Endothelial cell of umbilical vein (primary cell): ENCODE measurements around the gene GDF11. TPM values are rescaled to one million over a fixed set of nuclear protein-coding genes. Genes with fewer than 3 reads are reported as not detected.

Experiments
- BruUV-seq: library from RNA; stranded (reverse); fragments of 400-500 nt; replicated peaks from 2 replicates; lab custom pipeline; 2021; lab: Mats Ljungman, UMichigan
- CTCF ChIA-PET: fragments of 300-600, 350-600 bp; sonication (Branson Sonifier 250); formaldehyde crosslinking; loops from one replicate; lab custom pipeline; 2021; ENCODE audit warnings: antibody characterized with exemption, inconsistent platforms; lab: Charles Lee
- POLR2A ChIA-PET: fragments of 300-600, 350-600 bp; sonication (Branson Sonifier 250); formaldehyde crosslinking; loops from one replicate; lab custom pipeline; 2021; ENCODE audit warnings: antibody characterized with exemption, inconsistent platforms; lab: Charles Lee
- DNase-seq: peaks from one replicate; pipeline ENCODE4 v3.0.0-alpha.2; 2011; ENCODE audit warnings: low read depth, low spot score
- FAIRE-seq: peaks from 2 replicates; lab custom pipeline; 2011; peaks lifted over from hg19 to GRCh38; lab: Jason Lieb, UNC
- H2AFZ ChIP-seq: 2 replicates; pipeline ENCODE4 v1.6.0; 2012; ENCODE audit warnings: low read depth, low read length, control low read depth, inconsistent platforms
- H3K27ac ChIP-seq: 2 replicates; pipeline ENCODE4 v1.5.1; 2011; ENCODE audit warnings: low read depth, mild to moderate bottlenecking, control low read depth, low read length, moderate library complexity; ENCODE audit not compliant: insufficient read depth
- H3K27me3 ChIP-seq, 2 experiments: 2 replicates each; pipeline versions ENCODE4 v1.6.0 to v1.6.1; 2011; ENCODE audit warnings: low read length in 2 of 2, mixed read lengths in 1 of 2; ENCODE audit not compliant: control insufficient read depth in 2 of 2, insufficient read depth in 2 of 2
- H3K36me3 ChIP-seq, 2 experiments: 2 replicates in 1 of 2; 3 replicates in 1 of 2; pipeline ENCODE4 v1.5.1; 2011; ENCODE audit warnings: low read length in 2 of 2, mild to moderate bottlenecking in 1 of 2, moderate library complexity in 1 of 2; ENCODE audit not compliant: control insufficient read depth in 2 of 2, insufficient read depth in 2 of 2; ENCODE audit errors: extremely low read depth in 1 of 2
- H3K4me1 ChIP-seq: 3 replicates; pipeline ENCODE4 v1.5.1; 2011; ENCODE audit warnings: mild to moderate bottlenecking, low read length; ENCODE audit not compliant: control insufficient read depth, insufficient read depth; ENCODE audit errors: extremely low read depth
- H3K4me2 ChIP-seq: 2 replicates; pipeline ENCODE4 v1.6.1; 2011; ENCODE audit warnings: low read length, control low read depth, mixed read lengths; ENCODE audit not compliant: insufficient read depth
- H3K4me3 ChIP-seq, 3 experiments: fragments of 200-600 bp in 1 of 3; sonication (generic), shearing (Covaris generic) in 1 of 3; replicated peaks in 1 of 3; 2 replicates each; pipeline ENCODE4 v1.5.1; 2011 to 2016; ENCODE audit warnings: control low read depth in 3 of 3, low read length in 3 of 3, mild to moderate bottlenecking in 2 of 3, inconsistent platforms in 1 of 3, low read depth in 1 of 3, moderate library complexity in 1 of 3; ENCODE audit not compliant: insufficient read depth in 1 of 3
- H3K79me2 ChIP-seq: 2 replicates; pipeline ENCODE4 v1.6.0; 2012; ENCODE audit warnings: low read length, inconsistent platforms; ENCODE audit not compliant: control insufficient read depth, insufficient read depth
- H3K9ac ChIP-seq: replicated peaks from 2 replicates; pipeline ENCODE3; 2011; ENCODE audit warnings: low read length, control low read depth; ENCODE audit not compliant: insufficient read depth; ENCODE audit errors: extremely low read depth
- H3K9me1 ChIP-seq: replicated peaks from 3 replicates; pipeline ENCODE4 v1.6.0; 2011; ENCODE audit warnings: mild to moderate bottlenecking, low read length; ENCODE audit not compliant: control insufficient read depth, insufficient read depth; ENCODE audit errors: extremely low read depth
- H3K9me3 ChIP-seq: replicated peaks from 2 replicates; pipeline ENCODE4 v1.5.1; 2012; ENCODE audit warnings: low read length, inconsistent platforms; ENCODE audit not compliant: control insufficient read depth, insufficient read depth
- H4K20me1 ChIP-seq: replicated peaks from 2 replicates; pipeline ENCODE3; 2011; ENCODE audit warnings: mild to moderate bottlenecking, low read length; ENCODE audit not compliant: control insufficient read depth, insufficient read depth; ENCODE audit errors: extremely low read depth
- EZH2 ChIP-seq: IDR thresholded peaks from 2 replicates; pipeline ENCODE4 v1.6.1; 2012; ENCODE audit warnings: borderline replicate concordance, low read depth, mild to moderate bottlenecking, moderate library complexity, low read length, inconsistent platforms; ENCODE audit not compliant: severe bottlenecking
- FOS ChIP-seq: IDR thresholded peaks from 2 replicates; pipeline ENCODE4 v1.6.1; 2011; ENCODE audit warnings: mild to moderate bottlenecking, low read length, moderate library complexity, borderline replicate concordance; ENCODE audit not compliant: insufficient read depth
- MYC ChIP-seq: IDR thresholded peaks from one replicate; pipeline ENCODE4 v1.6.1; 2011; ENCODE audit warnings: mild to moderate bottlenecking, low read depth, low read length
- POLR2A ChIP-seq: IDR thresholded peaks from 2 replicates; pipeline ENCODE4 v1.6.1; 2012; ENCODE audit warnings: low read depth, mild to moderate bottlenecking, control low read depth, low read length
- POLR2AphosphoS5 ChIP-seq: IDR thresholded peaks from 2 replicates; pipeline ENCODE4 v1.6.1; 2012; ENCODE audit warnings: low read depth, mild to moderate bottlenecking, control low read depth, low read length, moderate library complexity; ENCODE audit not compliant: insufficient read depth
- dilution Hi-C: fragments of 300-500 bp; cut with MboI; formaldehyde crosslinking; loops from one replicate; pipeline ENCODE4 v1.15.0; 2019; ENCODE audit warnings: low sequenced_read_pairs; ENCODE audit not compliant: extremely low pct_ligation_motif_present
- intact Hi-C: fragments of 100-400 bp; cut with micrococcal nuclease; formaldehyde crosslinking; loops from one replicate; pipeline ENCODE4 v1.10.0; 2022
- polyA plus RNA-seq, 4 experiments: library from polyadenylated mRNA; depleted of rRNA in 3 of 4; stranded (reverse) in 3 of 4; unstranded in 1 of 4; fragments of >200 nt; gene quantifications; 2 replicates each; pipeline versions ENCODE4 v1.2.1 to v1.2.3, GENCODE V29; 2011 to 2012; ENCODE audit warnings: missing spikeins in 1 of 4
- total RNA-seq: library from RNA; stranded (reverse); gene quantifications from 2 replicates; pipeline ENCODE4 v1.2.3, GENCODE V29; 2021
- TF ChIP-seq, protein P1 (sequence below), 2 donors: IDR thresholded peaks; 1 replicate in 1 of 2; 2 replicates in 1 of 2; pipeline ENCODE4 v1.5.1; 2011; ENCODE audit warnings: low read length in 2 of 2, mild to moderate bottlenecking in 2 of 2, moderate library complexity in 2 of 2, control low read depth in 1 of 2, inconsistent platforms in 1 of 2, low read depth in 1 of 2; ENCODE audit not compliant: insufficient read depth in 1 of 2; ENCODE audit errors: extremely low read depth in 1 of 2
- TF ChIP-seq, protein P2 (sequence below): IDR thresholded peaks from 2 replicates; pipeline ENCODE4 v1.6.1; 2011; ENCODE audit not compliant: insufficient read depth, insufficient read length

GDF11 gene
- total and polyA plus RNA-seq, 2 donors (not counting 3 experiments of a cell fraction or from before 2014, with no cell fraction given) = 10.0 to 18.7 TPM

DNA sequence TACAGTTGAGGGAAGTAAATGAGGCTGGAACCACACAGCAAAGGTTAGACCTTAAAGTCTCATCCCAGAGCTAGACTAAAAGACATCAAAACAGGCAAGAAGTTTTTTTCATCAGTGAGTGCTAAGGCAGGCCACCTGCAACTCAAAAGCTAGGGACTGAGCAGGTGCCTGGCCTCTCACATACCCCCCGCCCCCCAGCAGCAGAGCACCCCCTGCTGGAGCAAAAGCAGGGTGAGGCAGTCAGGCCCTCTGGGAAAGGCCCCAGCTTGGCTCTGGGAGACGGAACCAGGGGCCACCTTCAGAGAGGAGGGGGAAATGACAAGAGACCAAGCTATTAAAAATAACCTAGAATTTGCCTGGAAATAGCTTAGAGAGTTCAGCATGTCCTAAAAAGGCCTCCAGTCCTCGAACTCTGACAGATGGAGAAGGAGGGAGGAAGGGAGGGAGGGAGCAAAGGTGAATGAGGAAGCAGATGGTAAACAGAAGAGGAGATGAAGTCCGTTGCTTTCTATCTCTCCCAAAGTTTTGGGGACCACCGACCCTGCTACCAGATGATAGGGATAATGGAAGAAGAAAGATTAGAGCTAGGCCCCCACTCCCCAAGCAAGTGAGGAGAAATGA, 37.0 kb upstream of the GDF11 start:
- no TSS peak for BruUV-seq
- Histone ChIP-seq H3K9me3 (no peaks in the 10 kb centered on the region), H4K20me1 (no peaks in the 10 kb centered on the region), H3K27me3 (peaks cover 35 to 37% of the 10 kb centered on the region in 2 experiments), H3K4me1 (no peaks in the 10 kb centered on the region), H3K27ac (no peak overlapping the region), H3K9me1 (no peaks in the 10 kb centered on the region), H3K9ac (no peak overlapping the region), H3K79me2 (no peaks in the 10 kb centered on the region), H3K4me2 (no peak overlapping the region), H2AFZ (no peak overlapping the region), H3K4me3 (no peak overlapping the region), H3K36me3 (no peaks in the 10 kb centered on the region)
- intact Hi-C loops (no loop called here), dilution Hi-C loops (no loop called here)
- DNase-seq (no peak), FAIRE-seq (no peak)
- CTCF ChIA-PET = interaction anchor here (0.6 to 2.0 kb wide), 6 partner anchors 12 to 62 kb away, joined by 3 to 8 read pairs (median 6); a partner anchor contains a TSS
- TF ChIP-seq POLR2A = no peak
- TF ChIP-seq, protein P1, sequence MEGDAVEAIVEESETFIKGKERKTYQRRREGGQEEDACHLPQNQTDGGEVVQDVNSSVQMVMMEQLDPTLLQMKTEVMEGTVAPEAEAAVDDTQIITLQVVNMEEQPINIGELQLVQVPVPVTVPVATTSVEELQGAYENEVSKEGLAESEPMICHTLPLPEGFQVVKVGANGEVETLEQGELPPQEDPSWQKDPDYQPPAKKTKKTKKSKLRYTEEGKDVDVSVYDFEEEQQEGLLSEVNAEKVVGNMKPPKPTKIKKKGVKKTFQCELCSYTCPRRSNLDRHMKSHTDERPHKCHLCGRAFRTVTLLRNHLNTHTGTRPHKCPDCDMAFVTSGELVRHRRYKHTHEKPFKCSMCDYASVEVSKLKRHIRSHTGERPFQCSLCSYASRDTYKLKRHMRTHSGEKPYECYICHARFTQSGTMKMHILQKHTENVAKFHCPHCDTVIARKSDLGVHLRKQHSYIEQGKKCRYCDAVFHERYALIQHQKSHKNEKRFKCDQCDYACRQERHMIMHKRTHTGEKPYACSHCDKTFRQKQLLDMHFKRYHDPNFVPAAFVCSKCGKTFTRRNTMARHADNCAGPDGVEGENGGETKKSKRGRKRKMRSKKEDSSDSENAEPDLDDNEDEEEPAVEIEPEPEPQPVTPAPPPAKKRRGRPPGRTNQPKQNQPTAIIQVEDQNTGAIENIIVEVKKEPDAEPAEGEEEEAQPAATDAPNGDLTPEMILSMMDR (IDR thresholded peaks at IDR 0.05; ENCODE audit: extremely low read depth in 1 of 2, insufficient read depth in 1 of 2, low read depth in 1 of 2, low read length in 2 of 2) = peak; percentile 18 to 31
- POLR2A ChIA-PET = no interaction called here

DNA sequence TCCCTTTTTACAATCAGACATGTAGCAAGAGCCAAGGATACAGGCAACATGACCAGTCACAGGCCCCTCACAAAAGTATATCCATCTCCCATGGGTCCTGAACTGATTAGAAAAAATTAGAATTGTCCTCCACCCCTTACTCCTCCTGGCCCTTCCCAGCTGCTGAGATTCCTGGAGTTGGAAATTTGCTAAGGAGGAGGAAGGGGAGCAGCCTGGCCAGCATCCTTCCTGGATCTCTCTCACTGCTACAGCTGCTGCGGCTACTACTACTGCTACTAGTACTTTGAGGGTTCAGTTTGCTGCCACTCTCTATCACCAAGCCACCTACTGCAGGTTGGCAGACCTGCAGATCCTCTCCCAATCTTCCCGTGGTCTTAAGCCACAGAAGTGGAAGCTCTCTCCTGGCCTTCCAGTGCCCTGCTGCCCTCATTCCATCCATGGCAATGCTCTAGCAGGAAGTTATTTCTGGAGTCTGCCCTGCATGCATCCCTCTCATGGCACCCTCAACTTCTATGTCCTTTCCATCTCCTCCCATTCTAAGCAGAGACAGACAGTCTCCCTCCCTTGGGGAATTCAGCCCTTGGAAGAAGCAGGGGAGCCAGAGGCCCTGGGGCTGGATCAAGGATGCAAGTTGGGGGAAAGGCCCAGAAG, 36.2 kb upstream of the GDF11 start:
- dilution Hi-C loops = no loop called here
- ChIA-PET CTCF (interaction anchor here (0.6 to 2.0 kb wide), 7 partner anchors 9 to 63 kb away, joined by 3 to 8 read pairs (median 5); partner anchors contain the start of gene BLOC1S1), POLR2A (no interaction called here)
- H4K20me1 ChIP-seq = no peaks in the 10 kb centered on the region
- H3K27ac ChIP-seq = no peak overlapping the region
- DNase-seq (no peak), FAIRE-seq (no peak)
- no TSS peak for BruUV-seq
- no peaks in the 10 kb centered on the region for H3K79me2 ChIP-seq
- no peaks in the 10 kb centered on the region for H3K9me1 ChIP-seq
- H3K9ac ChIP-seq = no peak overlapping the region
- TF ChIP-seq EZH2 (peak; percentile 23), MYC (no peak), POLR2A (no peak), FOS (no peak), POLR2AphosphoS5 (no peak)
- TF ChIP-seq, protein P2, sequence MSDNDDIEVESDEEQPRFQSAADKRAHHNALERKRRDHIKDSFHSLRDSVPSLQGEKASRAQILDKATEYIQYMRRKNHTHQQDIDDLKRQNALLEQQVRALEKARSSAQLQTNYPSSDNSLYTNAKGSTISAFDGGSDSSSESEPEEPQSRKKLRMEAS = no peak
- TF ChIP-seq, protein P1 (IDR thresholded peaks at IDR 0.05; ENCODE audit: extremely low read depth in 1 of 2, insufficient read depth in 1 of 2, low read depth in 1 of 2, low read length in 2 of 2) = no peak
- no peak overlapping the region for H2AFZ ChIP-seq
- peaks cover 38% of the 10 kb centered on the region in 2 experiments for H3K27me3 ChIP-seq
- H3K4me1 ChIP-seq = no peaks in the 10 kb centered on the region
- intact Hi-C loops = no loop called here
- no peak overlapping the region for H3K4me3 ChIP-seq
- no peaks in the 10 kb centered on the region for H3K36me3 ChIP-seq
- no peak overlapping the region for H3K4me2 ChIP-seq
- H3K9me3 ChIP-seq = no peaks in the 10 kb centered on the region
